ELR (cell line): ENCODE data around the gene CECR2.
"Not testable (repeated sequence)": the region's sequence is repeated elsewhere in the genome, so short reads cannot be mapped to it uniquely, and the experiment has no call there.

Source experiments
- DNase-seq: peaks from one replicate; pipeline ENCODE4 v3.0.0-alpha.2; 2015; ENCODE audit warnings: low read depth

Gene CECR2

GRCh38 chr22:17402293-17402692, 33.0 kb downstream of the CECR2 start:
- no peak for DNase-seq

GRCh38 chr22:17403906-17404305, 34.6 kb downstream of the CECR2 start:
- DNase-seq, result no peak

GRCh38 chr22:17407643-17408042, 38.4 kb downstream of the CECR2 start:
- DNase-seq, result no peak

GRCh38 chr22:17410576-17410975, 41.3 kb downstream of the CECR2 start:
- DNase-seq, result no peak

GRCh38 chr22:17411213-17411612, 42.0 kb downstream of the CECR2 start:
- no peak for DNase-seq

GRCh38 chr22:17412232-17412631, 43.0 kb downstream of the CECR2 start:
- no peak for DNase-seq

GRCh38 chr22:17418890-17419324, 49.6 kb downstream of the CECR2 start:
- DNase-seq, result no peak

GRCh38 chr22:17419348-17419747, 50.1 kb downstream of the CECR2 start:
- DNase-seq, result no peak

GRCh38 chr22:17422736-17423343, 53.6 kb downstream of the CECR2 start:
- DNase-seq, result no peak

GRCh38 chr22:17423616-17424015, 54.4 kb downstream of the CECR2 start:
- DNase-seq, result no peak

GRCh38 chr22:17427528-17427927, 58.3 kb downstream of the CECR2 start:
- DNase-seq, result not testable (repeated sequence)

GRCh38 chr22:17429516-17429915, 60.3 kb downstream of the CECR2 start:
- DNase-seq, result no peak

- no peak for DNase-seq
These were observed 61.2 kb downstream of the CECR2 start for GRCh38 chr22:17430412-17430811.

GRCh38 chr22:17431179-17431578, 61.9 kb downstream of the CECR2 start:
- DNase-seq, result no peak

- no peak for DNase-seq
These were observed 65.6 kb downstream of the CECR2 start for GRCh38 chr22:17434856-17435255.

- no peak for DNase-seq
These were observed 66.1 kb downstream of the CECR2 start for GRCh38 chr22:17435375-17435774.

GRCh38 chr22:17436382-17436980, 67.2 kb downstream of the CECR2 start:
- DNase-seq, result no peak

- no peak for DNase-seq
These were observed 67.7 kb downstream of the CECR2 start for GRCh38 chr22:17436981-17437412.

GRCh38 chr22:17438026-17438425, 68.8 kb downstream of the CECR2 start:
- no peak for DNase-seq

GRCh38 chr22:17441326-17441725, 72.1 kb downstream of the CECR2 start:
- DNase-seq, result no peak

- DNase-seq, result no peak
These were observed 74.3 kb downstream of the CECR2 start for GRCh38 chr22:17443405-17444203.

GRCh38 chr22:17444204-17444504, 74.9 kb downstream of the CECR2 start:
- DNase-seq, result no peak

GRCh38 chr22:17446698-17447097, 77.4 kb downstream of the CECR2 start:
- DNase-seq, result no peak
